Liver (tissue), 9 donors: ENCODE results near the gene RDH12. TPM values are rescaled to one million over a fixed set of nuclear protein-coding genes. Genes with fewer than 3 reads are reported as not detected.

Source experiments
- DNase-seq: peaks from one replicate; pipeline ENCODE4 v3.0.0-alpha.2; 2017; ENCODE audit warnings: low spot score
- H3K27ac ChIP-seq, 2 donors: one replicate each; pipeline ENCODE4 v1.7.0; 2013; ENCODE audit warnings: inconsistent platforms in 2 of 2, low read length in 2 of 2, control low read depth in 1 of 2, low read depth in 1 of 2, mild to moderate bottlenecking in 1 of 2
- H3K27me3 ChIP-seq, 4 donors: one replicate each; pipeline versions ENCODE4 v1.6.1 to v1.7.0; 2013; ENCODE audit warnings: low read length in 3 of 4, inconsistent platforms in 1 of 4, mild to moderate bottlenecking in 1 of 4, moderate library complexity in 1 of 4; ENCODE audit not compliant: control insufficient read depth in 4 of 4, insufficient read depth in 4 of 4
- H3K36me3 ChIP-seq, 4 donors: one replicate each; pipeline versions ENCODE4 v1.6.1 to v1.7.0; 2013; ENCODE audit warnings: low read length in 3 of 4, mild to moderate bottlenecking in 3 of 4, low read depth in 1 of 4, moderate library complexity in 1 of 4; ENCODE audit not compliant: control insufficient read depth in 4 of 4, insufficient read depth in 3 of 4
- H3K4me1 ChIP-seq, 4 donors: one replicate each; pipeline versions ENCODE4 v1.6.1 to v1.7.0; 2013; ENCODE audit warnings: low read length in 3 of 4, mild to moderate bottlenecking in 3 of 4, moderate library complexity in 1 of 4; ENCODE audit not compliant: control insufficient read depth in 4 of 4, insufficient read depth in 4 of 4
- H3K4me3 ChIP-seq, 3 donors: one replicate each; pipeline versions ENCODE4 v1.6.1 to v1.7.0; 2013; ENCODE audit warnings: low read length in 3 of 3, control low read depth in 1 of 3, low read depth in 1 of 3, mild to moderate bottlenecking in 1 of 3
- H3K9ac ChIP-seq, 2 donors: one replicate each; pipeline ENCODE4 v1.7.0; 2013; ENCODE audit warnings: low read length in 2 of 2, mild to moderate bottlenecking in 2 of 2, moderate library complexity in 2 of 2, control low read depth in 1 of 2, low read depth in 1 of 2
- H3K9me3 ChIP-seq, 4 donors: one replicate each; pipeline versions ENCODE4 v1.6.1 to v1.7.0; 2013; ENCODE audit warnings: low read length in 3 of 4; ENCODE audit not compliant: control insufficient read depth in 4 of 4
- EGR1 ChIP-seq, 2 donors: IDR thresholded peaks; 2 replicates each; pipeline ENCODE4 v1.6.1; 2016 to 2018; ENCODE audit warnings: antibody characterized with exemption in 2 of 2, low read depth in 2 of 2
- FOXA1 ChIP-seq: IDR thresholded peaks from 2 replicates; pipeline ENCODE4 v1.6.1; 2016; ENCODE audit warnings: antibody characterized with exemption
- FOXA2 ChIP-seq: IDR thresholded peaks from 2 replicates; pipeline ENCODE4 v1.6.1; 2016; ENCODE audit warnings: antibody characterized with exemption
- GABPA ChIP-seq, 2 donors: IDR thresholded peaks in 1 of 2; conservative IDR thresholded peaks in 1 of 2; 2 replicates each; pipeline ENCODE4 v1.6.1; 2016; ENCODE audit warnings: antibody characterized with exemption in 2 of 2, mild to moderate bottlenecking in 1 of 2, moderate library complexity in 1 of 2
- HNF4A ChIP-seq, 2 donors: conservative IDR thresholded peaks; 2 replicates each; pipeline ENCODE4 v1.6.1; 2016; ENCODE audit warnings: antibody characterized with exemption in 2 of 2, mild to moderate bottlenecking in 2 of 2
- HNF4G ChIP-seq: IDR thresholded peaks from 2 replicates; pipeline ENCODE4 v1.6.1; 2016; ENCODE audit warnings: antibody characterized with exemption
- JUND ChIP-seq, 2 donors: IDR thresholded peaks; 2 replicates each; pipeline ENCODE4 v1.6.1; 2016; ENCODE audit warnings: antibody characterized with exemption in 2 of 2
- NR2F2 ChIP-seq: IDR thresholded peaks from 2 replicates; pipeline ENCODE4 v1.6.1; 2016; ENCODE audit warnings: antibody characterized with exemption
- RXRA ChIP-seq, 2 donors: IDR thresholded peaks; 2 replicates each; pipeline ENCODE4 v1.6.1; 2017 to 2018; ENCODE audit warnings: antibody characterized with exemption in 2 of 2, mild to moderate bottlenecking in 1 of 2
- SP1 ChIP-seq: IDR thresholded peaks from 2 replicates; pipeline ENCODE4 v1.6.1; 2018; ENCODE audit warnings: antibody characterized with exemption, mild to moderate bottlenecking
- TAF1 ChIP-seq: conservative IDR thresholded peaks from 2 replicates; pipeline ENCODE4 v1.6.1; 2016; ENCODE audit warnings: antibody characterized with exemption, mild to moderate bottlenecking
- YY1 ChIP-seq: IDR thresholded peaks from 2 replicates; pipeline ENCODE4 v1.6.1; 2016; ENCODE audit warnings: antibody characterized with exemption, mild to moderate bottlenecking
- WGBS: extraction: QIAGEN DNeasy Blood & Tissue Kit; methylation state at CpG from one replicate; pipeline ENCODE4 v1.1.7; 2013; 5-methylcytosine and 5-hydroxymethylcytosine counted together
- polyA plus RNA-seq, 2 donors: library from polyadenylated mRNA; stranded (reverse) in 1 of 2; unstranded in 1 of 2; fragments of 200-250 nt in 1 of 2; fragments of >200 nt in 1 of 2; fragmentation: Nextera tagmentation in 1 of 2; extraction: Ambion mirVana in 1 of 2; gene quantifications; one replicate each; pipeline versions ENCODE4 v1.2.1 to v1.2.3, GENCODE V29; 2013 to 2015
- total RNA-seq, 2 donors: library from RNA; depleted of rRNA; stranded (reverse); fragments of >200 nt; gene quantifications; one replicate each; pipeline ENCODE4 v1.2.3, GENCODE V29; 2014
- TF ChIP-seq, protein P1 (sequence below): IDR thresholded peaks from 2 replicates; pipeline ENCODE4 v1.6.1; 2016; ENCODE audit warnings: antibody characterized with exemption
- TF ChIP-seq, protein P2 (sequence below): IDR thresholded peaks from 2 replicates; pipeline ENCODE4 v1.6.1; 2016; ENCODE audit warnings: antibody characterized with exemption, mild to moderate bottlenecking
- TF ChIP-seq, protein P3 (sequence below): fragments of 150-350 bp; IDR thresholded peaks from 2 replicates; pipeline ENCODE4 v1.5.1; 2017; ENCODE audit warnings: improper control_type of control experiment, low read depth, low read length; ENCODE audit not compliant: missing input control
- TF ChIP-seq, protein P4 (sequence below): IDR thresholded peaks from 2 replicates; pipeline ENCODE4 v1.6.1; 2016; ENCODE audit warnings: antibody characterized with exemption
- TF ChIP-seq, protein P5 (sequence below): IDR thresholded peaks from 2 replicates; pipeline ENCODE4 v1.6.1; 2016; ENCODE audit warnings: antibody characterized with exemption
- donor health status: healthy.
- donor health status: healthy.
- donor health status: healthy.
- donor health status: healthy.
- donor health status: healthy.

Gene RDH12
- total and polyA plus RNA-seq, 4 donors = 0.09 to 3.4 (median 0.91) TPM

DNA sequence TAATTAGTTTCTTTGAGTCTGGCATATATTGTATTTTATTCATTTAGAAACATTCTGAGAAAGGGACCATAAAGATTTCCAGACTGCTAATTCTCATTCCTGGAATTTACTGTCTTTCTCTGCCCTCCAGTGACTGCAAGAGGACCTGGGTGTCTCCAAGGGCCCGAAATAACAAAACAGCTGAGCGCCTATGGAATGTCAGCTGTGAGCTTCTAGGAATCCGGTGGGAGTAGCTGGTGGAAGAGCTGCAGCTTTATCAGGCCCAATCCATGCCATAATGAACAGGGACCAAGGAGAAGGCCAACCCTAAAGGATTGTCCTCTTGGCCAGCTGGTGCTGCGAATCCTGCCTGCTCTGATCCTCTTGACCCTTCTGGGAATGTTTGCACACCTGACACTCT, 31.9 kb downstream of the RDH12 start:
- DNase-seq = no peak
- Histone ChIP-seq H3K4me1 (peaks cover under 1 to 12% (median 10%) of the 10 kb centered on the region in 4 donors), H3K27ac (no peak overlapping the region), H3K4me3 (no peak overlapping the region), H3K27me3 (no peaks in the 10 kb centered on the region), H3K36me3 (no peaks in the 10 kb centered on the region), H3K9me3 (no peaks in the 10 kb centered on the region), H3K9ac (no peak overlapping the region)
- WGBS = 96% methylated on average over 4 of the region's 4 CpGs
- TF ChIP-seq JUND (IDR thresholded peaks at IDR 0.05) (no peak), SP1 (no peak), FOXA2 (no peak), YY1 (no peak), EGR1 (IDR thresholded peaks at IDR 0.05; ENCODE audit: low read depth in 2 of 2) (no peak), FOXA1 (no peak), TAF1 (no peak), HNF4G (no peak), HNF4A (conservative IDR thresholded peaks at IDR 0.05) (no peak), RXRA (IDR thresholded peaks at IDR 0.05) (no peak)
- TF ChIP-seq, protein P1, sequence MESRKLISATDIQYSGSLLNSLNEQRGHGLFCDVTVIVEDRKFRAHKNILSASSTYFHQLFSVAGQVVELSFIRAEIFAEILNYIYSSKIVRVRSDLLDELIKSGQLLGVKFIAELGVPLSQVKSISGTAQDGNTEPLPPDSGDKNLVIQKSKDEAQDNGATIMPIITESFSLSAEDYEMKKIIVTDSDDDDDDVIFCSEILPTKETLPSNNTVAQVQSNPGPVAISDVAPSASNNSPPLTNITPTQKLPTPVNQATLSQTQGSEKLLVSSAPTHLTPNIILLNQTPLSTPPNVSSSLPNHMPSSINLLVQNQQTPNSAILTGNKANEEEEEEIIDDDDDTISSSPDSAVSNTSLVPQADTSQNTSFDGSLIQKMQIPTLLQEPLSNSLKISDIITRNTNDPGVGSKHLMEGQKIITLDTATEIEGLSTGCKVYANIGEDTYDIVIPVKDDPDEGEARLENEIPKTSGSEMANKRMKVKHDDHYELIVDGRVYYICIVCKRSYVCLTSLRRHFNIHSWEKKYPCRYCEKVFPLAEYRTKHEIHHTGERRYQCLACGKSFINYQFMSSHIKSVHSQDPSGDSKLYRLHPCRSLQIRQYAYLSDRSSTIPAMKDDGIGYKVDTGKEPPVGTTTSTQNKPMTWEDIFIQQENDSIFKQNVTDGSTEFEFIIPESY = no peak
- TF ChIP-seq, protein P2, sequence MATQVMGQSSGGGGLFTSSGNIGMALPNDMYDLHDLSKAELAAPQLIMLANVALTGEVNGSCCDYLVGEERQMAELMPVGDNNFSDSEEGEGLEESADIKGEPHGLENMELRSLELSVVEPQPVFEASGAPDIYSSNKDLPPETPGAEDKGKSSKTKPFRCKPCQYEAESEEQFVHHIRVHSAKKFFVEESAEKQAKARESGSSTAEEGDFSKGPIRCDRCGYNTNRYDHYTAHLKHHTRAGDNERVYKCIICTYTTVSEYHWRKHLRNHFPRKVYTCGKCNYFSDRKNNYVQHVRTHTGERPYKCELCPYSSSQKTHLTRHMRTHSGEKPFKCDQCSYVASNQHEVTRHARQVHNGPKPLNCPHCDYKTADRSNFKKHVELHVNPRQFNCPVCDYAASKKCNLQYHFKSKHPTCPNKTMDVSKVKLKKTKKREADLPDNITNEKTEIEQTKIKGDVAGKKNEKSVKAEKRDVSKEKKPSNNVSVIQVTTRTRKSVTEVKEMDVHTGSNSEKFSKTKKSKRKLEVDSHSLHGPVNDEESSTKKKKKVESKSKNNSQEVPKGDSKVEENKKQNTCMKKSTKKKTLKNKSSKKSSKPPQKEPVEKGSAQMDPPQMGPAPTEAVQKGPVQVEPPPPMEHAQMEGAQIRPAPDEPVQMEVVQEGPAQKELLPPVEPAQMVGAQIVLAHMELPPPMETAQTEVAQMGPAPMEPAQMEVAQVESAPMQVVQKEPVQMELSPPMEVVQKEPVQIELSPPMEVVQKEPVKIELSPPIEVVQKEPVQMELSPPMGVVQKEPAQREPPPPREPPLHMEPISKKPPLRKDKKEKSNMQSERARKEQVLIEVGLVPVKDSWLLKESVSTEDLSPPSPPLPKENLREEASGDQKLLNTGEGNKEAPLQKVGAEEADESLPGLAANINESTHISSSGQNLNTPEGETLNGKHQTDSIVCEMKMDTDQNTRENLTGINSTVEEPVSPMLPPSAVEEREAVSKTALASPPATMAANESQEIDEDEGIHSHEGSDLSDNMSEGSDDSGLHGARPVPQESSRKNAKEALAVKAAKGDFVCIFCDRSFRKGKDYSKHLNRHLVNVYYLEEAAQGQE = no peak
- TF ChIP-seq, protein P3, sequence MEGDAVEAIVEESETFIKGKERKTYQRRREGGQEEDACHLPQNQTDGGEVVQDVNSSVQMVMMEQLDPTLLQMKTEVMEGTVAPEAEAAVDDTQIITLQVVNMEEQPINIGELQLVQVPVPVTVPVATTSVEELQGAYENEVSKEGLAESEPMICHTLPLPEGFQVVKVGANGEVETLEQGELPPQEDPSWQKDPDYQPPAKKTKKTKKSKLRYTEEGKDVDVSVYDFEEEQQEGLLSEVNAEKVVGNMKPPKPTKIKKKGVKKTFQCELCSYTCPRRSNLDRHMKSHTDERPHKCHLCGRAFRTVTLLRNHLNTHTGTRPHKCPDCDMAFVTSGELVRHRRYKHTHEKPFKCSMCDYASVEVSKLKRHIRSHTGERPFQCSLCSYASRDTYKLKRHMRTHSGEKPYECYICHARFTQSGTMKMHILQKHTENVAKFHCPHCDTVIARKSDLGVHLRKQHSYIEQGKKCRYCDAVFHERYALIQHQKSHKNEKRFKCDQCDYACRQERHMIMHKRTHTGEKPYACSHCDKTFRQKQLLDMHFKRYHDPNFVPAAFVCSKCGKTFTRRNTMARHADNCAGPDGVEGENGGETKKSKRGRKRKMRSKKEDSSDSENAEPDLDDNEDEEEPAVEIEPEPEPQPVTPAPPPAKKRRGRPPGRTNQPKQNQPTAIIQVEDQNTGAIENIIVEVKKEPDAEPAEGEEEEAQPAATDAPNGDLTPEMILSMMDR = no peak
- TF ChIP-seq, protein P4, sequence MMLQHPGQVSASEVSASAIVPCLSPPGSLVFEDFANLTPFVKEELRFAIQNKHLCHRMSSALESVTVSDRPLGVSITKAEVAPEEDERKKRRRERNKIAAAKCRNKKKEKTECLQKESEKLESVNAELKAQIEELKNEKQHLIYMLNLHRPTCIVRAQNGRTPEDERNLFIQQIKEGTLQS = no peak
- TF ChIP-seq, protein P5, sequence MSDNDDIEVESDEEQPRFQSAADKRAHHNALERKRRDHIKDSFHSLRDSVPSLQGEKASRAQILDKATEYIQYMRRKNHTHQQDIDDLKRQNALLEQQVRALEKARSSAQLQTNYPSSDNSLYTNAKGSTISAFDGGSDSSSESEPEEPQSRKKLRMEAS = no peak

DNA sequence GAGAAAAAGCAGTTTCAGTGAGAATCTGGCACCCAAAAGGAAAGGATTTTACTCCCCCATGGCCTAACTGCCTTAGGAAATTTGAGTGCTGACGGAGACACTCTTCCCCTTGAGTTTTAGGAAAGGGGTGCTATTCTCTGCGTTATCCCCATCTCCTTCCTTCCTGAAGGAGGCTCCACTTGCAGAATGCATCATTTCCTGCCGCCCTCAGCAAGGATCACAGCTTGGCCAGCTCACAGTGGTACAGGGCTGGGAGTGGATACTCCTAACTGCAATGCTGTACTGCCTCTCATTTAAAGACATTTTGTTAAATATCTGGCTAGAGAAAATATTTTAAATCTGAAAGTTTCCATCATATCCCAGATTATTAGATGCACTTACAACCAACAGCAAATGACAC, 33.0 kb downstream of the RDH12 start:
- Histone ChIP-seq H3K4me3 (no peak overlapping the region), H3K9me3 (no peaks in the 10 kb centered on the region), H3K9ac (no peak overlapping the region), H3K4me1 (peaks cover under 1 to 10% (median 3%) of the 10 kb centered on the region in 4 donors), H3K36me3 (no peaks in the 10 kb centered on the region), H3K27ac (no peak overlapping the region), H3K27me3 (no peaks in the 10 kb centered on the region)
- no peak for DNase-seq
- 80% methylated on average over 3 of the region's 3 CpGs for WGBS
- no peak for TF ChIP-seq NR2F2
- no peak for TF ChIP-seq HNF4A (conservative IDR thresholded peaks at IDR 0.05)
- TF ChIP-seq, protein P1 = no peak
- TF ChIP-seq, protein P5 = no peak
- no peak for TF ChIP-seq GABPA (IDR thresholded peaks at IDR 0.05 in 1 of 2, conservative IDR thresholded peaks at IDR 0.05 in 1 of 2)
- TF ChIP-seq SP1 = no peak
- no peak for TF ChIP-seq TAF1
- TF ChIP-seq EGR1 (IDR thresholded peaks at IDR 0.05; ENCODE audit: low read depth in 2 of 2) = no peak
- TF ChIP-seq, protein P2 = no peak
- TF ChIP-seq, protein P4 = no peak
- no peak for TF ChIP-seq RXRA (IDR thresholded peaks at IDR 0.05)
- TF ChIP-seq FOXA2 = no peak
- TF ChIP-seq JUND (IDR thresholded peaks at IDR 0.05) = no peak
